ENCODE data around the gene F2RL2.

DNA sequence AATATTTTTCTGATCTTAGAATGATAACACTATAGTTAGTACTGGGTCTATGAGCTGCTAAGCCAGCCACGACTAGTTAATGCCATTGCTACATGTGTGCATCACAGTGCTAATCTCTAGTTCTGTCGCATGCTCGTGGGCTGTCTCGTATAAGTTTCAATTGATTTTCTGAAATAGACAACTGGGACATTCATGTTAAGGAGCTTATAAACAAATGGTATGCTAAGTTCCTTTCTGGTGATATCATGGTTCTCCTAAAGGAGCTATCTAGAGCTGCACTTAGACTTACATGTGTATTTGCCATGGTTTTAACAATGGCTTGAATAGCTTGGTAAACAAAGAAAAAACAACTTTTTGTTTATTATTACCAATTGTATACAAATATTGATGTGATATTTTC is 46.2 kb downstream of the F2RL2 start:
- TF ChIP-seq, protein P1, sequence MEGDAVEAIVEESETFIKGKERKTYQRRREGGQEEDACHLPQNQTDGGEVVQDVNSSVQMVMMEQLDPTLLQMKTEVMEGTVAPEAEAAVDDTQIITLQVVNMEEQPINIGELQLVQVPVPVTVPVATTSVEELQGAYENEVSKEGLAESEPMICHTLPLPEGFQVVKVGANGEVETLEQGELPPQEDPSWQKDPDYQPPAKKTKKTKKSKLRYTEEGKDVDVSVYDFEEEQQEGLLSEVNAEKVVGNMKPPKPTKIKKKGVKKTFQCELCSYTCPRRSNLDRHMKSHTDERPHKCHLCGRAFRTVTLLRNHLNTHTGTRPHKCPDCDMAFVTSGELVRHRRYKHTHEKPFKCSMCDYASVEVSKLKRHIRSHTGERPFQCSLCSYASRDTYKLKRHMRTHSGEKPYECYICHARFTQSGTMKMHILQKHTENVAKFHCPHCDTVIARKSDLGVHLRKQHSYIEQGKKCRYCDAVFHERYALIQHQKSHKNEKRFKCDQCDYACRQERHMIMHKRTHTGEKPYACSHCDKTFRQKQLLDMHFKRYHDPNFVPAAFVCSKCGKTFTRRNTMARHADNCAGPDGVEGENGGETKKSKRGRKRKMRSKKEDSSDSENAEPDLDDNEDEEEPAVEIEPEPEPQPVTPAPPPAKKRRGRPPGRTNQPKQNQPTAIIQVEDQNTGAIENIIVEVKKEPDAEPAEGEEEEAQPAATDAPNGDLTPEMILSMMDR (IDR thresholded peaks at IDR 0.05), result no peak
- no peak for TF ChIP-seq ZFX (IDR thresholded peaks at IDR 0.05; ENCODE audit: borderline replicate concordance)
